Tibial nerve (tissue), 3 donors: Measurements from ENCODE around the gene EPHB4.

Experiments used
- POLR2A ChIP-seq, 2 donors: fragments of 450-650 bp; IDR thresholded peaks; one replicate each; pipeline ENCODE4 v1.6.1; 2017; ENCODE audit warnings: antibody characterized with exemption in 2 of 2, mild to moderate bottlenecking in 2 of 2, moderate library complexity in 2 of 2
- TF ChIP-seq, protein P1 (sequence below), 5 experiments: fragments of 200-600 bp in 3 of 5; fragments of 450-650 bp in 2 of 5; sonication (generic) in 3 of 5; IDR thresholded peaks; one replicate each; pipeline ENCODE4 v1.5.1; 2016 to 2019; ENCODE audit warnings: antibody characterized with exemption in 5 of 5, mild to moderate bottlenecking in 3 of 5, moderate library complexity in 2 of 5

DNA sequence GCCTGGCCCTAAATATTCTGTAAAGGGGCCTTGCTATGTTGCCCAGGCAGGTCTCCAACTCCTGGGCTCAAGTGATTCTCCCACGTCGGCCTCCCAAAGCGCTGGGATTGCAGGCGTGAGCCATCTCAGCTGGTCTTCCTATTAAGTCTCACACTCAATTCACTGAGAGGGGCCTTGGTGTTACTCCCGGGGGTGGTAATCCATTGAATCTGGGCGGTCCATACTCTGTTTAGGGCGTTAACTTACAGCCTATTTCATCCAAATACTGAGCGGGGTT is 46.9 kb upstream of the EPHB4 start:
- TF ChIP-seq POLR2A (IDR thresholded peaks at IDR 0.05): no peak
- TF ChIP-seq, protein P1, sequence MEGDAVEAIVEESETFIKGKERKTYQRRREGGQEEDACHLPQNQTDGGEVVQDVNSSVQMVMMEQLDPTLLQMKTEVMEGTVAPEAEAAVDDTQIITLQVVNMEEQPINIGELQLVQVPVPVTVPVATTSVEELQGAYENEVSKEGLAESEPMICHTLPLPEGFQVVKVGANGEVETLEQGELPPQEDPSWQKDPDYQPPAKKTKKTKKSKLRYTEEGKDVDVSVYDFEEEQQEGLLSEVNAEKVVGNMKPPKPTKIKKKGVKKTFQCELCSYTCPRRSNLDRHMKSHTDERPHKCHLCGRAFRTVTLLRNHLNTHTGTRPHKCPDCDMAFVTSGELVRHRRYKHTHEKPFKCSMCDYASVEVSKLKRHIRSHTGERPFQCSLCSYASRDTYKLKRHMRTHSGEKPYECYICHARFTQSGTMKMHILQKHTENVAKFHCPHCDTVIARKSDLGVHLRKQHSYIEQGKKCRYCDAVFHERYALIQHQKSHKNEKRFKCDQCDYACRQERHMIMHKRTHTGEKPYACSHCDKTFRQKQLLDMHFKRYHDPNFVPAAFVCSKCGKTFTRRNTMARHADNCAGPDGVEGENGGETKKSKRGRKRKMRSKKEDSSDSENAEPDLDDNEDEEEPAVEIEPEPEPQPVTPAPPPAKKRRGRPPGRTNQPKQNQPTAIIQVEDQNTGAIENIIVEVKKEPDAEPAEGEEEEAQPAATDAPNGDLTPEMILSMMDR (IDR thresholded peaks at IDR 0.05): no peak
